ENCODE measurements around the gene SFMBT2.

Gene SFMBT2

GRCh38 chr10:7345717-7346116, 65.1 kb downstream of the SFMBT2 start:
- Mint-ChIP-seq H3K27me3 (no peaks in the 10 kb centered on the region), H3K36me3 (ENCODE audit: low read depth) (peaks cover 70% of the 10 kb centered on the region), H3K9me3 (peaks cover 9% of the 10 kb centered on the region), H3K4me1 (ENCODE audit: low read depth) (peaks cover 35% of the 10 kb centered on the region), H3K4me3 (no peak overlapping the region), H3K27ac (no peak overlapping the region)

GRCh38 chr10:7343040-7343439, 67.8 kb downstream of the SFMBT2 start:
- no peak overlapping the region for H3K27ac Mint-ChIP-seq
- H3K36me3 Mint-ChIP-seq (ENCODE audit: low read depth), result peaks cover 63% of the 10 kb centered on the region
- H3K27me3 Mint-ChIP-seq, result no peaks in the 10 kb centered on the region
- no peak overlapping the region for H3K4me3 Mint-ChIP-seq
- peaks cover 59% of the 10 kb centered on the region for H3K4me1 Mint-ChIP-seq (ENCODE audit: low read depth)
- peaks cover 9% of the 10 kb centered on the region for H3K9me3 Mint-ChIP-seq

GRCh38 chr10:7340179-7340874, 70.5 kb downstream of the SFMBT2 start:
- H3K27ac Mint-ChIP-seq, result peak overlapping the region; percentile 75
- peaks cover 9% of the 10 kb centered on the region for H3K9me3 Mint-ChIP-seq
- peaks cover 76% of the 10 kb centered on the region for H3K4me1 Mint-ChIP-seq (ENCODE audit: low read depth)
- no peak overlapping the region for H3K4me3 Mint-ChIP-seq
- H3K36me3 Mint-ChIP-seq (ENCODE audit: low read depth), result peaks cover 74% of the 10 kb centered on the region
- no peaks in the 10 kb centered on the region for H3K27me3 Mint-ChIP-seq

- H3K27ac Mint-ChIP-seq, result no peak overlapping the region
- H3K4me3 Mint-ChIP-seq, result no peak overlapping the region
- peaks cover 9% of the 10 kb centered on the region for H3K9me3 Mint-ChIP-seq
- H3K4me1 Mint-ChIP-seq (ENCODE audit: low read depth), result peaks cover 82% of the 10 kb centered on the region
- no peaks in the 10 kb centered on the region for H3K27me3 Mint-ChIP-seq
- peaks cover 74% of the 10 kb centered on the region for H3K36me3 Mint-ChIP-seq (ENCODE audit: low read depth)
These were observed 71.3 kb downstream of the SFMBT2 start for GRCh38 chr10:7339510-7339909.

GRCh38 chr10:7338469-7338868, 72.4 kb downstream of the SFMBT2 start:
- H3K27ac Mint-ChIP-seq, result peak overlapping the region; percentile 97
- H3K4me1 Mint-ChIP-seq (ENCODE audit: low read depth), result peaks cover 84% of the 10 kb centered on the region
- peaks cover 68% of the 10 kb centered on the region for H3K36me3 Mint-ChIP-seq (ENCODE audit: low read depth)
- H3K27me3 Mint-ChIP-seq, result no peaks in the 10 kb centered on the region
- peaks cover 6% of the 10 kb centered on the region for H3K9me3 Mint-ChIP-seq
- no peak overlapping the region for H3K4me3 Mint-ChIP-seq

GRCh38 chr10:7337431-7338171, 73.2 kb downstream of the SFMBT2 start:
- H3K36me3 Mint-ChIP-seq (ENCODE audit: low read depth), result peaks cover 61% of the 10 kb centered on the region
- H3K4me3 Mint-ChIP-seq, result peak overlapping the region; percentile 58
- peak overlapping the region; percentile 97 for H3K27ac Mint-ChIP-seq
- H3K27me3 Mint-ChIP-seq, result no peaks in the 10 kb centered on the region
- H3K4me1 Mint-ChIP-seq (ENCODE audit: low read depth), result peaks cover 83% of the 10 kb centered on the region
- no peaks in the 10 kb centered on the region for H3K9me3 Mint-ChIP-seq

- Mint-ChIP-seq H3K4me1 (ENCODE audit: low read depth) (peaks cover 84% of the 10 kb centered on the region), H3K27ac (peak overlapping the region; percentile 49)
These were observed 74.9 kb downstream of the SFMBT2 start for GRCh38 chr10:7335977-7336376.

GRCh38 chr10:7334642-7334964, 76.2 kb downstream of the SFMBT2 start:
- Mint-ChIP-seq H3K27ac (no peak overlapping the region), H3K36me3 (ENCODE audit: low read depth) (peaks cover 64% of the 10 kb centered on the region), H3K4me3 (no peak overlapping the region), H3K9me3 (no peaks in the 10 kb centered on the region), H3K27me3 (no peaks in the 10 kb centered on the region), H3K4me1 (ENCODE audit: low read depth) (peaks cover 83% of the 10 kb centered on the region)

More at GRCh38 chr10:7335977-7336376, 74.9 kb downstream of the SFMBT2 start:
- Mint-ChIP-seq H3K9me3 (no peaks in the 10 kb centered on the region), H3K27me3 (no peaks in the 10 kb centered on the region), H3K36me3 (ENCODE audit: low read depth) (peaks cover 62% of the 10 kb centered on the region), H3K4me3 (no peak overlapping the region)

- H3K9me3 Mint-ChIP-seq, result peaks cover under 1% of the 10 kb centered on the region
- no peak overlapping the region for H3K27ac Mint-ChIP-seq
- no peaks in the 10 kb centered on the region for H3K27me3 Mint-ChIP-seq
- H3K4me1 Mint-ChIP-seq (ENCODE audit: low read depth), result peaks cover 81% of the 10 kb centered on the region
- H3K36me3 Mint-ChIP-seq (ENCODE audit: low read depth), result peaks cover 65% of the 10 kb centered on the region
- no peak overlapping the region for H3K4me3 Mint-ChIP-seq
These were observed 76.7 kb downstream of the SFMBT2 start for GRCh38 chr10:7333961-7334641.

GRCh38 chr10:7329219-7329618, 81.6 kb downstream of the SFMBT2 start:
- H3K27ac Mint-ChIP-seq, result no peak overlapping the region
- H3K36me3 Mint-ChIP-seq (ENCODE audit: low read depth), result peaks cover 72% of the 10 kb centered on the region
- no peak overlapping the region for H3K4me3 Mint-ChIP-seq
- peaks cover 42% of the 10 kb centered on the region for H3K4me1 Mint-ChIP-seq (ENCODE audit: low read depth)
- H3K9me3 Mint-ChIP-seq, result peaks cover 18% of the 10 kb centered on the region
- H3K27me3 Mint-ChIP-seq, result no peaks in the 10 kb centered on the region

- Mint-ChIP-seq H3K4me1 (ENCODE audit: low read depth) (peaks cover 33% of the 10 kb centered on the region), H3K27ac (no peak overlapping the region), H3K4me3 (no peak overlapping the region), H3K36me3 (ENCODE audit: low read depth) (peaks cover 70% of the 10 kb centered on the region), H3K9me3 (peaks cover 18% of the 10 kb centered on the region), H3K27me3 (no peaks in the 10 kb centered on the region)
These were observed 82.9 kb downstream of the SFMBT2 start for GRCh38 chr10:7327885-7328284.

GRCh38 chr10:7322623-7323022, 88.2 kb downstream of the SFMBT2 start:
- H3K9me3 Mint-ChIP-seq, result peaks cover 11% of the 10 kb centered on the region

GRCh38 chr10:7320072-7320471, 90.8 kb downstream of the SFMBT2 start:
- Mint-ChIP-seq H3K27me3 (no peaks in the 10 kb centered on the region), H3K4me1 (ENCODE audit: low read depth) (peaks cover 58% of the 10 kb centered on the region), H3K36me3 (ENCODE audit: low read depth) (peaks cover 56% of the 10 kb centered on the region), H3K9me3 (peaks cover 6% of the 10 kb centered on the region), H3K4me3 (no peak overlapping the region), H3K27ac (peak overlapping the region; percentile 84)

More at GRCh38 chr10:7322623-7323022, 88.2 kb downstream of the SFMBT2 start:
- H3K27me3 Mint-ChIP-seq, result no peaks in the 10 kb centered on the region
- peaks cover 59% of the 10 kb centered on the region for H3K36me3 Mint-ChIP-seq (ENCODE audit: low read depth)
- H3K4me3 Mint-ChIP-seq, result no peak overlapping the region
- peaks cover 34% of the 10 kb centered on the region for H3K4me1 Mint-ChIP-seq (ENCODE audit: low read depth)
- no peak overlapping the region for H3K27ac Mint-ChIP-seq

- peaks cover 62% of the 10 kb centered on the region for H3K4me1 Mint-ChIP-seq (ENCODE audit: low read depth)
- no peaks in the 10 kb centered on the region for H3K27me3 Mint-ChIP-seq
- H3K4me3 Mint-ChIP-seq, result peak overlapping the region; percentile 4
- peaks cover 55% of the 10 kb centered on the region for H3K36me3 Mint-ChIP-seq (ENCODE audit: low read depth)
- H3K27ac Mint-ChIP-seq, result peak overlapping the region; percentile 84
- peaks cover 6% of the 10 kb centered on the region for H3K9me3 Mint-ChIP-seq
These were observed 91.2 kb downstream of the SFMBT2 start for GRCh38 chr10:7319632-7320031.

GRCh38 chr10:7318836-7319235, 92.0 kb downstream of the SFMBT2 start:
- H3K36me3 Mint-ChIP-seq (ENCODE audit: low read depth), result peaks cover 53% of the 10 kb centered on the region
- peaks cover 6% of the 10 kb centered on the region for H3K9me3 Mint-ChIP-seq
- no peaks in the 10 kb centered on the region for H3K27me3 Mint-ChIP-seq
- H3K4me3 Mint-ChIP-seq, result peak overlapping the region; percentile 4
- peaks cover 70% of the 10 kb centered on the region for H3K4me1 Mint-ChIP-seq (ENCODE audit: low read depth)
- peak overlapping the region; percentile 34 for H3K27ac Mint-ChIP-seq
